Uterus (tissue), 2 donors: ENCODE data around the gene NUP58.

Experiments used
- CTCF ChIP-seq, 4 experiments: fragments of 200-600 bp in 2 of 4; fragments of 450-650 bp in 2 of 4; sonication (generic) in 2 of 4; IDR thresholded peaks; one replicate each; pipeline ENCODE4 v1.5.1; 2016 to 2019; ENCODE audit warnings: antibody characterized with exemption in 4 of 4, mild to moderate bottlenecking in 2 of 4, moderate library complexity in 1 of 4
- POLR2A ChIP-seq, 2 donors: fragments of 450-650 bp; IDR thresholded peaks; one replicate each; pipeline ENCODE4 v1.6.1; 2016; ENCODE audit warnings: antibody characterized with exemption in 2 of 2, mild to moderate bottlenecking in 1 of 2, moderate library complexity in 1 of 2

GRCh38 chr13:25330541-25330940, 29.1 kb downstream of the NUP58 start:
- TF ChIP-seq CTCF (IDR thresholded peaks at IDR 0.05) (no peak), POLR2A (IDR thresholded peaks at IDR 0.05) (no peak)
